ENCODE data around the gene MRPL55.

MRPL55 gene

DNA sequence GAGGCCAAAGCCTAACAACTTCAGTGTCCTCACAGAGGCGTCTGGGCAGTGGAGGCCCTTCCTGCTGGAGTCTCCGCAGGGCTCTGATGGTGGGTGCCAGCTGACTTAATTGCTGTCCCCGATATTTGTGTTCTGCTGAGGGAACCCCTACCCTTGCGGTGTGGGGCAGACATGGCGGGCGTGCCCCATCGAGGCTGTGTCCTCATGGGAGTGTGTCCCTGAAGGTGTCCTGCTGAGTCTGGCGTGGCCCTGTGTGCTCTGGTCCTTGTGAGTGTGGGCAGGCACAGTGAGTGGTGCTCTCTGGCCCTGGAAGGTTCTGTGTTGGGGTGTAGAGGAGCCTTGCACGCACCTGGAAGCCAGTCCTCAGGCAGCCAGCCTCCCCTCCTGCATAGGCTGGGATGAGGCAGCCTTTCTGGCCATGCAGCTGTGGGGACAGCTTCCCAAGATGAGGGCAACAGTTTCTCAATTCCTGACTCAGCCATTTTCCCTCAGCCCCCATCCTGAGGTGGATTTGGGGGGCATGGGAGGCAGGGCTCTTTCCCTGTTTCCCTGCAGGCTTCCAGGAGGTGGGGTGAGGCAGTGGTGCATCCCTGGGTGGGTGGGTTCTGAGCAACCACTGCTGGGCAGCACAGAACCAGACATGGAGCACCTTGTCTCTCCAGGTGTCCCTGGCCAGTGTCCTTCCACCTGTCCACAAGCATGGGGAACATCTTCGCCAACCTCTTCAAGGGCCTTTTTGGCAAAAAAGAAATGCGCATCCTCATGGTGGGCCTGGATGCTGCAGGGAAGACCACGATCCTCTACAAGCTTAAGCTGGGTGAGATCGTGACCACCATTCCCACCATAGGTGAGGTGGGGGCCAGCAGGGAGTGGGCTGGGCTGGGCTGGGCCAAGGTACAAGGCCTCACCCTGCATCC lies 12.4 kb downstream of the MRPL55 start:
- in situ Hi-C loops (cut with MboI; ENCODE audit: low pct_unique_long_range_greater_than_20kb, low sequenced_read_pairs, unreplicated experiment) = no loop called here
- TF ChIP-seq, protein P1, sequence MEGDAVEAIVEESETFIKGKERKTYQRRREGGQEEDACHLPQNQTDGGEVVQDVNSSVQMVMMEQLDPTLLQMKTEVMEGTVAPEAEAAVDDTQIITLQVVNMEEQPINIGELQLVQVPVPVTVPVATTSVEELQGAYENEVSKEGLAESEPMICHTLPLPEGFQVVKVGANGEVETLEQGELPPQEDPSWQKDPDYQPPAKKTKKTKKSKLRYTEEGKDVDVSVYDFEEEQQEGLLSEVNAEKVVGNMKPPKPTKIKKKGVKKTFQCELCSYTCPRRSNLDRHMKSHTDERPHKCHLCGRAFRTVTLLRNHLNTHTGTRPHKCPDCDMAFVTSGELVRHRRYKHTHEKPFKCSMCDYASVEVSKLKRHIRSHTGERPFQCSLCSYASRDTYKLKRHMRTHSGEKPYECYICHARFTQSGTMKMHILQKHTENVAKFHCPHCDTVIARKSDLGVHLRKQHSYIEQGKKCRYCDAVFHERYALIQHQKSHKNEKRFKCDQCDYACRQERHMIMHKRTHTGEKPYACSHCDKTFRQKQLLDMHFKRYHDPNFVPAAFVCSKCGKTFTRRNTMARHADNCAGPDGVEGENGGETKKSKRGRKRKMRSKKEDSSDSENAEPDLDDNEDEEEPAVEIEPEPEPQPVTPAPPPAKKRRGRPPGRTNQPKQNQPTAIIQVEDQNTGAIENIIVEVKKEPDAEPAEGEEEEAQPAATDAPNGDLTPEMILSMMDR (IDR thresholded peaks at IDR 0.05; ENCODE audit: extremely low read depth, insufficient read depth, missing control alignments) = no peak
- peak; percentile 9 for DNase-seq (ENCODE audit: low spot score)

DNA sequence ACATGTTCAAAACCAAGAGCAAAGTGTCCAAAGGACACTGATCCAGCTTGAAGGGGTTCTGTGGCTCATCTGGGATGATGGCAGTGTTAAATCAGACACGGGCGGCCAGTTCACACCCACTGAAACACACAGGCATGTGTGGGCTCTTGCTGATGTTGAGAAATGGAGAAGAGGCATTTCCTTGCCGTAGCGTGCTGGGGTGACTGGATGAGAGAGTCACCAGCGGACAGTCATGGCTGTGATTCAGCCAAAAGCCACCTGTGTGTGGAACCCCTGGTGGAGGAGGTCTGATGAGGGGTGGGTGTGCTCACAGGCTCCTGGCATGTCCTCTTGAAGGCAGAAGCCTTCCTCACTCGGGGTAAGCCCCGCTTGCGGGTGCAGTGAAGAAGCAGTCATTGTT lies 13.2 kb downstream of the MRPL55 start:
- in situ Hi-C loops (cut with MboI; ENCODE audit: low pct_unique_long_range_greater_than_20kb, low sequenced_read_pairs, unreplicated experiment) = no loop called here
- TF ChIP-seq, protein P1 (IDR thresholded peaks at IDR 0.05; ENCODE audit: extremely low read depth, insufficient read depth, missing control alignments) = no peak
- DNase-seq (ENCODE audit: low spot score) = peak; percentile 8

DNA sequence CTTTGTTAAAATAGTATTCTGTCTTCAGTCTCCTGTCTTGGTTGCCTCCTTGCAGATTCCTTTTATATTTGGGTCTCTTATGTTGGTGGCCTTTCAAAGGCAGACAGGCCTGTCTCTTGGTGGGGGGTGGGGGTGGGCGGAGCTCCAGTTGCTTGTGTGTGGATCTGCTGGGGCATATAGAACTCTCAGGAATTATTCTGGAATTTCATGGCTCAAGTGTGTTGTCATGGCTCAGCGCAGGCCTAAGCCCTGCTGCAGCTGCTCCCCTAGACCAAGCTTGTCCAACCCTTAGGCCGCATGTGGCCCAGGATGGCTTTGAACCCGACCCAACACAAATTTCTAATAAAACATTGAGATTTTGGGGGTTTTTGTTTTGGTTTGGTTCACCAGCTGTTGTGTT lies 13.9 kb downstream of the MRPL55 start:
- TF ChIP-seq, protein P1 (IDR thresholded peaks at IDR 0.05; ENCODE audit: extremely low read depth, insufficient read depth, missing control alignments) = no peak
- no peak for DNase-seq (ENCODE audit: low spot score)
- in situ Hi-C loops (cut with MboI; ENCODE audit: low pct_unique_long_range_greater_than_20kb, low sequenced_read_pairs, unreplicated experiment) = no loop called here

DNA sequence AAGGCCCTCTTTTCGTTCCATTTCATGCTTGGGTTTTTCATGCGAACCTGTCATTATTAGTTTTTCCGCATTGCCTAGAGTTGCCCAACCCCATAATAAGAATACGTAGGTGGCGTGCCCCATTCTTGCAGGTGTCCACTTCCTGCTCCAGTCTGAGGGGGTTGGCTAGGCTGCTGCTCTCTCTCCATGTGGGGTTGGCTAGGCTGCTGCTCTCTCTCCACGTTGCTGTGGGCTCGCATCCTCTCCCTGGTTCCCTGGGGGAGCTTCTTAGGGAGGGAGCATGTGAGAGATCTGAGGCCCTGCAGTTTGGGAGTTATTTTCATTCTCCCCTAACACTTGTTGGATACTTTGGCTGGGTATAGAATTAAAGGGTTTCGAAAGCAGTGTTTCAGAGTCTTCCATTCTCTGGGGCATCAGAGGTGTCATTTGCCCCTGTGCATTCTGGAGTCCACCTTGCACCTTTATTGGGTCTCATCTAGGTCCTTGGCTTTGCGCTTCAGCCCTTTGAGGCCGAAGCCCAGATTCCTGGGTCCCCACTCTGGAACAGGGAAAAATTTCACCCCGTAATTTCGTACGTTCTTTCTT lies 14.6 kb downstream of the MRPL55 start:
- no peak for DNase-seq (ENCODE audit: low spot score)
- in situ Hi-C loops (cut with MboI; ENCODE audit: low pct_unique_long_range_greater_than_20kb, low sequenced_read_pairs, unreplicated experiment) = no loop called here
- TF ChIP-seq, protein P1 (IDR thresholded peaks at IDR 0.05; ENCODE audit: extremely low read depth, insufficient read depth, missing control alignments) = no peak

DNA sequence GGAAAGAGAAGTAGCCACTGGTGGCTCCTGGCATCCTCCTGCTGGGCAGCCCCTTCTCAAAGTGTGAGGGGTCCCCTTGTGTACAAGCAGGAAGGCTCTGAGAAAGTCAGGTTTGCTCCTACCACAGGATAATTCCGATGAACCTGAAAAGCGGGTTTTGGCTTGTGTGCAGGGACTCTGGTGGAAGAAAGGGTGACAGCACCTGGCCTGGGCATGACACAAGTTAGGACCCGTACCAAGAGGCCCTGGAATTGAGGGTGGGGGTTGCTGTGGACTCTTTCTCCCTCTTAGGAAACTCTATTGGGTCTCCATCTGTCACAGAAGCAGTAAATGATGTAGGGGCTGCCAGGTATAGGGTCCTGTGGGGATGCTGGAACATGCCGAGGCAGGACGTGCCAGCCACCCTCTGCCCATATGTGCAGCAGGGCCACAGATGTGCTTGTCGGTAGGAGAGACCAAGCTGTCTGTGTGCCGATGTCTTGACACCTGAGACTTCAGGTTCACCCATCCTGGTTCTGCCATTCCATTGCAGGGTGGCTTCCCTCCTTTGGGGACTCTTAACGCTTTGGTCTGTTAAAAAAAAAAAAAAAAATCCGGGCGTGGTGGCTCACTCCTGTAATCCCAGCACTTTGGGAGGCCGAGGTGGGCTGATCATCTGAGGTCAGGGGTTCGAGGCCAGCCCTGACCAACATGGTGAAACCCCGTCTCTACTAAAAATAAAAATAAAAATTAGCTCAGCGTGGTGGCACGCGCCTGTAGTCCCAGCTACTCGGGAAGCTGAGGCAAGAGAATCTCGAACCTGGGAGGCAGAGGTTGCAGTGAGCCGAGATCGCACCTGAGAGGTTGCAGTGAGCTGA lies 15.8 kb downstream of the MRPL55 start:
- DNase-seq (ENCODE audit: low spot score) = no peak
- in situ Hi-C loops (cut with MboI; ENCODE audit: low pct_unique_long_range_greater_than_20kb, low sequenced_read_pairs, unreplicated experiment) = no loop called here
- TF ChIP-seq, protein P1 (IDR thresholded peaks at IDR 0.05; ENCODE audit: extremely low read depth, insufficient read depth, missing control alignments) = no peak

DNA sequence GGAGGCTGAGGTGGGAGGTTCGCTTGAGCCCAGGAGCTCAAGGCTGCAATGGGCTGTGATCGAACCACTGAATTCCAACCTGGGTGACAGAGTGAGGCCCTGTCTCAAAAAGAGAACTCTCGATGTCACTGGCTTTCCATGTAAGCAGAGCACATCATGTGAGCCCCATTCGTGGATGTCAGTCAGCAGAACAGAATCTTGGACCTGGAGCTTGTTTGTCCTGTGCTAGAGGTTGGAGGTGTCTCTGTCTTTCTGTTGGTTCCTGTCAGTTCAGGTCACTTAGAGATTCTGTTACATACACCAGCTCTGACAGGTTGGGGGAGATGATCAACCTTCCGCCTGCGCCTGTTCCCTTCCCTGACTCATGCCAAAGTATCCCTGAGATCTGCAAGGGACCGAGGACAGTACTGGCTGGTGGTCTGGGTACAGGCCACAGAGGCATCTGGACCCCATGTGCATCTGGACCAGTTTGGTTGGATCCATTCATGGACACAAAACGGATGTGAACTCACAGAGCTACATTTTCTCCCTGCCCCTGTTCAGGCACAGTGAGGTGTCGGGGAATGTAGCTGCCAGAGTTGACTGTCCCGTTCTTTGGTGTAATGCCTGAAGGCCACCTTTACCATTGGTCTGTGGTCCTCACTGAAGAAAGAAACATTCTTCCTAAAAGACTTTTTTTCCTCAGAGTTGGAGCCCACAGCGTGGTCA lies 16.6 kb downstream of the MRPL55 start:
- in situ Hi-C loops (cut with MboI; ENCODE audit: low pct_unique_long_range_greater_than_20kb, low sequenced_read_pairs, unreplicated experiment) = no loop called here
- no peak for DNase-seq (ENCODE audit: low spot score)
- TF ChIP-seq, protein P1 (IDR thresholded peaks at IDR 0.05; ENCODE audit: extremely low read depth, insufficient read depth, missing control alignments) = no peak

Data from GM13977 (cell line).